ENCODE measurements around the gene ARHGAP44. TPM values are rescaled to one million over a fixed set of nuclear protein-coding genes. Genes with fewer than 3 reads are reported as not detected.

ARHGAP44 gene
- 10 to 100 TPM; 34.4 to 92.3 (median 52.0) TPM for total RNA-seq
- long read RNA-seq, donor 1, full-length matches to known transcripts = 3 of 17 reads
- long read RNA-seq, donor 1, partial matches to known transcripts = 4 of 17 reads
- long read RNA-seq, donor 1, other reads (novel, unspliced or antisense) = 10 of 17 reads
- long read RNA-seq, donor 2, partial matches to known transcripts = 2 of 4 reads
- long read RNA-seq, donor 2, other reads (novel, unspliced or antisense) = 2 of 4 reads

GRCh38 chr17:12789481-12790248 is at the start of gene ARHGAP44:
TSS of gene ARHGAP44 (plus strand) at chr17:12789498. CDS start at chr17:12789839, 341 bp downstream.
- intact Hi-C loops (cut with DNase I, micrococcal nuclease) = no loop called here

GRCh38 chr17:12739500-12739899 is 49.8 kb upstream of the ARHGAP44 start:
- Histone ChIP-seq H3K4me3 (no peak overlapping the region), H3K9me3 (no peaks in the 10 kb centered on the region), H3K4me1 (ENCODE audit: low read depth) (no peaks in the 10 kb centered on the region), H3K36me3 (ENCODE audit: low read depth) (no peaks in the 10 kb centered on the region)
- TF ChIP-seq CTCF (IDR thresholded peaks at IDR 0.05) = no peak
- DNase-seq (no peak), ATAC-seq (no peak)
- intact Hi-C loops (cut with DNase I, micrococcal nuclease) = no loop called here

More at GRCh38 chr17:12789481-12790248, at the start of gene ARHGAP44:
- DNase-seq (peak; percentile 76 to 82 (median 76)), ATAC-seq (peak; percentile 85)
- no peaks in the 10 kb centered on the region for H3K9me3 ChIP-seq
- H3K4me1 ChIP-seq (ENCODE audit: low read depth) = peaks cover 4% of the 10 kb centered on the region
- H3K4me3 ChIP-seq = peak within 1 kb of the TSS; percentile 70
- TF ChIP-seq CTCF (IDR thresholded peaks at IDR 0.05) = no peak
- H3K36me3 ChIP-seq (ENCODE audit: low read depth) = no peaks in the 10 kb centered on the region

GRCh38 chr17:12743046-12743445 is 46.3 kb upstream of the ARHGAP44 start:
- Histone ChIP-seq H3K4me1 (ENCODE audit: low read depth) (no peaks in the 10 kb centered on the region), H3K36me3 (ENCODE audit: low read depth) (no peaks in the 10 kb centered on the region), H3K9me3 (no peaks in the 10 kb centered on the region), H3K4me3 (no peak overlapping the region)
- ATAC-seq (peak; percentile 47), DNase-seq (peak in 1 of 3 donors; percentile 33)
- no peak for TF ChIP-seq CTCF (IDR thresholded peaks at IDR 0.05)
- intact Hi-C loops (cut with DNase I, micrococcal nuclease) = no loop called here

- no peak for TF ChIP-seq CTCF (IDR thresholded peaks at IDR 0.05)
- intact Hi-C loops (cut with DNase I, micrococcal nuclease) = no loop called here
- no peak for DNase-seq
- no peaks in the 10 kb centered on the region for H3K36me3 ChIP-seq (ENCODE audit: low read depth)
- no peaks in the 10 kb centered on the region for H3K9me3 ChIP-seq
- peak; percentile 33 for ATAC-seq
- H3K4me3 ChIP-seq = no peak overlapping the region
- no peaks in the 10 kb centered on the region for H3K4me1 ChIP-seq (ENCODE audit: low read depth)
Observed at GRCh38 chr17:12744298-12744697, 45.0 kb upstream of the ARHGAP44 start.

GRCh38 chr17:12744786-12745185 is 44.5 kb upstream of the ARHGAP44 start:
- intact Hi-C loops (cut with DNase I, micrococcal nuclease) = no loop called here
- no peak overlapping the region for H3K4me3 ChIP-seq
- ATAC-seq (no peak), DNase-seq (no peak)
- H3K36me3 ChIP-seq (ENCODE audit: low read depth) = no peaks in the 10 kb centered on the region
- no peaks in the 10 kb centered on the region for H3K9me3 ChIP-seq
- no peaks in the 10 kb centered on the region for H3K4me1 ChIP-seq (ENCODE audit: low read depth)
- TF ChIP-seq CTCF (IDR thresholded peaks at IDR 0.05) = no peak
